ENCODE data around the gene ANGPTL2. TPM values are rescaled to one million over a fixed set of nuclear protein-coding genes. Genes with fewer than 3 reads are reported as not detected.

The ANGPTL2 gene
- total RNA-seq, 1 experiment from 2014 or later: 5.1 TPM

DNA sequence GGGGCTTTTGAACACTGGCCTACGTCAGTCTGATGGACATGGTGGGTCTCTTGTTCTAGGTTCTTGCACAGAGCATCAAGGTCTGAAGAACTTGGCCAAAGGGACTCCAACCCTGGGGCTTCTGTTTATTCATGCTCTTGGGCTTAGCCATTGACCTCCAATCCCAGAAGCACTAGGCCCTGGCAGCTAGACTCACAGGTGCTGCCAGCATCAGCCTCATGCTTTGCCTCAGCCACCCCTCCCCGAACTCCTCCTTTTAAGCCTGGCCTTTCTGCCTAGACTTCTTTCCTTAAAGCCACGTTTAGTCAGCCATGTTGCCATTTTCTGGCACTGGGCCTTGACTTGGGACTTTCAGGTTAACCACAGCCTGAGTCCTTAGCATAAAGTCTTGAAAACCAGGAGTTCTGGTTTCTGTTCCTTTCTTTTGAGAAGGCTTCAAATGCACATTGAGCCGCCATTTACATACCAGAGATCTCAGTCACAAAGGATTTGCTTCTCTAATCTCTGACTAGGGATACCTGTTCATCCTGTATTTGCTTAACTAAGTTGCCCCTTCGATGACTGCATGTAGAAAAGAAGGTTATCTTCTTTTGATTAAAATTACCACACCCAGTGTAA, 54.7 kb downstream of the ANGPTL2 start:
- no peak overlapping the region for H2AFZ ChIP-seq (ENCODE audit: low read length)
- Mint-ChIP-seq H3K9me3 (peaks cover 8 to 12% of the 10 kb centered on the region in 2 experiments), H3K27ac (peak overlapping the region in 2 of 3 experiments; percentile 62 to 93; a peak in 4 of 7 replicates), H3K4me3 (no peak overlapping the region), H3K27me3 (ENCODE audit: low read depth) (no peaks in the 10 kb centered on the region), H3K36me3 (ENCODE audit: insufficient read depth in 1 of 3, low read depth in 3 of 3) (peaks cover 5 to 21% (median 11%) of the 10 kb centered on the region in 3 experiments), H3K4me1 (peaks cover 12 to 16% of the 10 kb centered on the region in 2 experiments)
- no peak overlapping the region for H3K14ac ChIP-seq (ENCODE audit: insufficient read depth, low read length)
- DNase-seq: no peak
- no peak overlapping the region for H3K4ac ChIP-seq (ENCODE audit: low read depth, low read length)
- no peaks in the 10 kb centered on the region for H3K27me3 ChIP-seq (ENCODE audit: insufficient read depth, low read length)
- no peak overlapping the region for H2AK5ac ChIP-seq (ENCODE audit: insufficient read length, low read length)
- no CpG with 5 or more reads among the region's 5 CpGs for WGBS (ENCODE audit: extremely low coverage, insufficient read length, low lambda C conversion rate)
- no peak overlapping the region for H4K91ac ChIP-seq (ENCODE audit: insufficient read length, low read depth, low read length)
- H3K4me2 ChIP-seq (ENCODE audit: insufficient read depth, insufficient read length, low read length): no peak overlapping the region
- no peak overlapping the region for H4K5ac ChIP-seq (ENCODE audit: insufficient read length, low read depth, low read length)
- H3K9ac ChIP-seq (ENCODE audit: extremely low read depth, insufficient read length, low read length): no peak overlapping the region
- peaks cover 5% of the 10 kb centered on the region for H3K4me1 ChIP-seq (ENCODE audit: insufficient read depth, low read length)
- no peak overlapping the region for H3K23ac ChIP-seq (ENCODE audit: insufficient read length, low read depth, low read length)
- no peak overlapping the region for H2BK20ac ChIP-seq (ENCODE audit: low read depth, low read length, poor library complexity, severe bottlenecking)
- H3K18ac ChIP-seq (ENCODE audit: insufficient read length, low read depth, low read length): no peak overlapping the region
- no peaks in the 10 kb centered on the region for H3K79me2 ChIP-seq (ENCODE audit: insufficient read depth, low read length)
- H3K79me1 ChIP-seq (ENCODE audit: insufficient read depth, low read depth, low read length, poor library complexity, severe bottlenecking): no peaks in the 10 kb centered on the region
- no peaks in the 10 kb centered on the region for H4K20me1 ChIP-seq (ENCODE audit: control insufficient read depth, insufficient read depth, insufficient read length)
- H2BK12ac ChIP-seq (ENCODE audit: insufficient read length, low read depth, low read length): no peak overlapping the region
- TF ChIP-seq, protein P1, sequence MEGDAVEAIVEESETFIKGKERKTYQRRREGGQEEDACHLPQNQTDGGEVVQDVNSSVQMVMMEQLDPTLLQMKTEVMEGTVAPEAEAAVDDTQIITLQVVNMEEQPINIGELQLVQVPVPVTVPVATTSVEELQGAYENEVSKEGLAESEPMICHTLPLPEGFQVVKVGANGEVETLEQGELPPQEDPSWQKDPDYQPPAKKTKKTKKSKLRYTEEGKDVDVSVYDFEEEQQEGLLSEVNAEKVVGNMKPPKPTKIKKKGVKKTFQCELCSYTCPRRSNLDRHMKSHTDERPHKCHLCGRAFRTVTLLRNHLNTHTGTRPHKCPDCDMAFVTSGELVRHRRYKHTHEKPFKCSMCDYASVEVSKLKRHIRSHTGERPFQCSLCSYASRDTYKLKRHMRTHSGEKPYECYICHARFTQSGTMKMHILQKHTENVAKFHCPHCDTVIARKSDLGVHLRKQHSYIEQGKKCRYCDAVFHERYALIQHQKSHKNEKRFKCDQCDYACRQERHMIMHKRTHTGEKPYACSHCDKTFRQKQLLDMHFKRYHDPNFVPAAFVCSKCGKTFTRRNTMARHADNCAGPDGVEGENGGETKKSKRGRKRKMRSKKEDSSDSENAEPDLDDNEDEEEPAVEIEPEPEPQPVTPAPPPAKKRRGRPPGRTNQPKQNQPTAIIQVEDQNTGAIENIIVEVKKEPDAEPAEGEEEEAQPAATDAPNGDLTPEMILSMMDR (conservative IDR thresholded peaks at IDR 0.05): no peak
- H3K56ac ChIP-seq (ENCODE audit: insufficient read length, low read depth, low read length): no peak overlapping the region
- no peaks in the 10 kb centered on the region for H3K23me2 ChIP-seq (ENCODE audit: insufficient read length, low read depth, low read length, poor library complexity, severe bottlenecking)
- no peak overlapping the region for H2BK15ac ChIP-seq (ENCODE audit: low read depth, low read length)
- no peak overlapping the region for H2BK5ac ChIP-seq (ENCODE audit: insufficient read length, low read length)
- no peak overlapping the region for H3T11ph ChIP-seq (ENCODE audit: low read length)
- no peak overlapping the region for H2BK120ac ChIP-seq (ENCODE audit: low read depth, low read length, poor library complexity, severe bottlenecking)
- H3K27ac ChIP-seq (ENCODE audit: insufficient read length, low read depth, low read length): no peak overlapping the region
- no peak overlapping the region for H4K8ac ChIP-seq (replicated peaks; ENCODE audit: insufficient read length, low read depth, low read length)
- H3K9me3 ChIP-seq (ENCODE audit: control insufficient read depth, low read depth, low read length): no peaks in the 10 kb centered on the region
